HG03571 (cell line): ENCODE measurements around the gene OR2A1.
"Not testable (repeated sequence)": the region's sequence is repeated elsewhere in the genome, so short reads cannot be mapped to it uniquely, and the experiment has no call there.

ENCODE experiments used
- ATAC-seq: cut with Tn5 transposase; IDR thresholded peaks from one replicate; pipeline ENCODE4 v1.9.1; 2021; ENCODE audit not compliant: unreplicated experiment

The OR2A1 gene

DNA sequence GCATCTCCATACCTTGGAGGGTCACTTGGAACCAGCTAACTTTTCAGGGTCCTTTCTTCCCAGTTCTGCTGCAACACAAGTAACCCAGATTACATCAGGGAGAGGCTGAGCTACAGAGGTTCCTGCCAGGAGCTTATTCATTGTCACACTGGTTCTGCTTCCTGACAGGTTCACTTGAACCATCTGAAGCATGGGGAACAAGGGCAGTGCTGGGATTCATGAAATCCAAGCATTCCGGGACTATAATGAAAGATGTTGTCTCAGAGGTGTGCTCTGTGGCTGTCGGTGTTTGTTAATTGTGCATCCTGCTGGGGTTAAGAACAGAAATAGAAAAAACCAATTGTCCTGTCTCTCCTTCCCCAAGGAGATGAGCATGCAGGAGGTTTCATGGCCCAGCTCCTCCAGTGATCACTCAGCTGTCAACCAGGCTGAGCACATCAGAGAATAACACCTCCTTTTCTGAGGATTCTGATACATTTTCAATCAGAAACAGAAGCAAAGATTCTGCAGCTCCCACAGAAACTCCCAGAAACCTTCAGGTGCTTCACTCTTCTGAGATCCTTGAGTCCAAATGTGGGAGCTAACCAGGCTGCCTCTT is at the start of gene OR2A1:
OR2A1 (plus strand) TSS at position 548 of the 598 bp plus-strand sequence. CDS start 5,706 bp downstream, outside the sequence.
- ATAC-seq = not testable (repeated sequence)

GRCh38 chr7:144264692-144265091 is 47.5 kb upstream of the OR2A1 start, which contains the start of gene OR2A7:
TSS of gene OR2A7 (minus strand) at chr7:144264792. CDS start at chr7:144259628, 5,164 bp downstream.
- ATAC-seq = not testable (repeated sequence)

DNA sequence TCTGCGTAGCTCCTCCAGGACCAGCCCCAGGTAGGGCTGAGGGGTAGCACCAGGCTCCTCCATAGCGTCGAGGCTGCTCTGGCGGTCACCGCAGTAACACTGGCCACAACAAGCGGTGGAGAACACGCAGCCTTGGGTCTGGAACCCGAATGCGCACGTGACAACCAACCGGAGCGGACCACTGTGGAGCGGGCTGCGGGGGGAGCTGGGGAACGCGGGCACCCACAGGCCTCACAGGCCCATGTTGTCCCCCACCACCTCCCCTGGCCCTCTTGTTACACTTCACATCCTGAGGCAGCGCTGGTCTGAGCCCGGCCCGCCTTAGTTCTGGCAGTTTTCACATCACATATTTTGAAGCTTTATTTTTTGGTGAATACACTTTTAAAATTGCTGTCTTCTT is 43.0 kb upstream of the OR2A1 start, which contains the start of gene CTAGE8:
CTAGE8 (minus strand) TSS at position 101 of the 400 bp plus-strand sequence; CDS start at position 63, 38 bp downstream.
- ATAC-seq = not testable (repeated sequence)

- ATAC-seq = not testable (repeated sequence)
Measured at GRCh38 chr7:144275281-144275680, 36.9 kb upstream of the OR2A1 start.

DNA sequence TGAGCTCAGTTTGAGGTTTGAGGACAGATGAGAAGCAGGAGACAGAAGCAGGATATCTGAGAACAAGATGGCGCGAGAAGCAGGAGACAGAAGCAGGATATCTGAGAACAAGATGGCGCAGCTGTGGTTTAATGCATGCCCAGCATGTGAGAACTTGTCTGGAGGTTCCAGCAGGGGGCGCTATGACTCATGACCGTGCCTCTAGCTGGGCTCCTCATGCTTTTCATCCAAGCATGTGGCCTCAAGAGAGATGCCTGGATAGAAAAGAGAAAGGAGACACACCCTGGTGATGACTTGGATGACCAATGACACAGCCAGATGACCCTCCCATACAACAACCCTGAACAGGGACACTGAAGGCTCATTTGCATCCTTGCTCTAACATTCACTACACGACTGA is 32.2 kb upstream of the OR2A1 start:
- not testable (repeated sequence) for ATAC-seq

DNA sequence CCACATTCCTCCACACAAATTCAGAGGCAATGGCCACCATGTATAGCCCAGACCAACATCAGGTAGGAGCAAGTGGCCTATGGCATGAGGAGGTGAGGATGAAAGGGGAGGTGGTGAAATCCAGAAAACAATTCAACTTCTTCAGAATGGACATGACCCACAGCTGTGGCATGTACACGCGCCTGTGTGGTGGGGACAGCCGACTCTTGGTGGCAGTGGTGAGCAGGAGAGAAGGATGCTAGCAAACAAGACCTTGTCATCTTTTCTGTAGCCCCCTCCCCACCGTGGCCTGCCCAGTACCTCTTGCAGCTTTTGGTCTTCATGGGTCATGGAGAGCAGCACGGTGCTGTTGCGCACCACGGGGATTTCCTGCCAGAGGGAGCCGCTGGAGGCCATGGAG is 30.2 kb upstream of the OR2A1 start:
- not testable (repeated sequence) for ATAC-seq

GRCh38 chr7:144282490-144282889 is 29.7 kb upstream of the OR2A1 start:
- not testable (repeated sequence) for ATAC-seq

- ATAC-seq = not testable (repeated sequence)
Measured at GRCh38 chr7:144283716-144284115, 28.5 kb upstream of the OR2A1 start.

DNA sequence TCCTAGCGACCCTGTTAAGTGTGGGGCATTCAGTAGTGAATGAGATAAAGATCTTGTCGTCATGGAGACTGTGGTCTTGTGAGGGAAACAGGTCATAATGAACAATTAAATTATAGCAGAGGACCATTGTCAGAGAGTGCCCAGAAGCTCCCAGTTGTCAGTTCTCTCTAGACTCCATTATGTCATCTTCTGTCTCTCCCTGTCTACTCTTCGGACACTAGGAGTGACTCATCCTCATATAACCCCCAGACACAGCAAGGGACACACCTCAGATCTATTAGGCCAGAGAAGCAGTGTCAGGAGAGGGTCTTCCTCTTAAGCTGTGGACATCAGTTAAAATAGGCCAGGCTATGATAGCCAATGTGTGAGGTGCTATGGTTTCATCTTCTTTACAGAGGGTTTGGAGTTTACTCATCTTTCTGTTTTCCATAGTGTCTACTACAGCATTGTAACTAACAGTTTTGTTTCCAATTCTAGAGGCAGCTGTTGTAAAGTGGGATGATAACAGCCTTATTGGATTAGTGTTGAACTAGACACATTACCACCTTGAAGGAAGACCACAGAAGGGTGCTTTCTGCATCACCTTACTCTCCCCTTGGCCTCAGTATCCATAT is 24.9 kb upstream of the OR2A1 start:
- ATAC-seq = not testable (repeated sequence)

- not testable (repeated sequence) for ATAC-seq
Measured at GRCh38 chr7:144291607-144292006, 20.6 kb upstream of the OR2A1 start.

DNA sequence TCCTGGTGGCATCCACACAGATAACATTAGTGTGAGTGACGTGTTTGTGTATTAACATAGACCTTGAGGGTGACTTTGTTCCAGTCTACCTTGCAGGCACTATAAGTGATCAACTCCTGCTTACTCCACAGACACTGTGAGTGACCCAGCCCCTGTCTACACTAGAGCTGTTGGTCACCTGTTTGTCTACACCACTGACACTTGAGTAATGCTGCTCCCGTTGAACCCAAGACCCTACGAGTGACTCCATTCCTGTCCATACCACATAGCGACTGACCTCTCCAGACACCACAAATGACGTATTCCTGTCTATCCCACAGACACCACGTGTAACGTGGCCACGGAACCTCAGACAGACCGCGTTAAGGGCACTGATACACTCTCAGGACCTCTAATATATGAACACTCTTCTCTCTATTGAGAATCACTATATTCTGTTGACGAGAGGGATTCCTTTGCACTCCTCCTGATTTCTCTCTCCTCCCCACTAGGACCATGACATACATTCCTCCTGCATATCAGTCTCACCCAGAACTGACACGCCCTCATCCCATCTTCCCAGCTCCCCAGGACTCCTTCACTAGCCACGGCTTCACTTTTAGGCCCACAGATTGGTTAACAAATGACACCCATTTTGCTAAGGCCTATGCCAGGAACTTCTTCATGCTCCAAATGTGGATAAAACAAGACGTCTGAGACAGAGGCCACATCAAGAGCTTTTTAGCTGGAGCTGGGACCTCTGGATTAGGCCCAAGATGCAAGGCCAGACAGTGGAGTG is 19.6 kb upstream of the OR2A1 start:
- ATAC-seq = not testable (repeated sequence)

DNA sequence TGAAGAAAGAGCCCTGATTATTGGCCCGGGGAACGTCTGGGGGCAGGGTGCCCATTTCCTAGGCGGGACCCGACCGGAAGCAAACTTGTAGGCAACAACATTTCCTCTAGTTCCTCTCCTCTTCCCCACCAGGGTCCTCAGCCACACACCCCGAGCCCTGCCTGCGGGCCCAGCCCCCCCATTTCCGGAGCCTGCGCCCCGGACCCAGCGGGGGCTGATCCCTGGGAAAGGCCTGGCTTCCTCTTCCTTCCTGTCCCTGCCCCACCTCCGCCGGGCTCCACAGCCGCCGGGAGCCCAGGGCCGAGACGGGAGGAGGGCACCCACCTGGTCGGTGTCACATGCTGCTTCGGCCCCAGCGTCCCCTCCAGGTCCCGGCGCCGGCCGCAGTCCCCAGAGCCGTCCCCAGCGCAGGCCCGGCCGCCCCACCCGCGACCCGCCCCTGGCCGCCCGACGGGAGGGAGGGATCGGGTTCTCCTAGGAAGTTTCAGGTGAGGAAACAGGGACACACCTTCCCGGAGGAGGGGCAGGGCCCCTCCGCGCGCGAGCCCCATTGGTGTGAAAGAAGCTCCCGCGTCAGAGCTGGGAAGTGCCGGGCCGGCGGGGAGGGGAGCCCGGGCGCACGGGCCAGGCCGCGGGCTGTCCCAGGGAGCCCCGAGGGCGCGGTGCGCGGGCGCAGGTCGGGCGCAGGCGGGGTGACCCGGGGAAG is 18.3 kb upstream of the OR2A1 start:
- ATAC-seq = peak; percentile 73

- not testable (repeated sequence) for ATAC-seq
Measured at GRCh38 chr7:144302578-144303303, 9.5 kb upstream of the OR2A1 start.

- ATAC-seq = not testable (repeated sequence)
Measured at GRCh38 chr7:144303607-144304006, 8.6 kb upstream of the OR2A1 start.

DNA sequence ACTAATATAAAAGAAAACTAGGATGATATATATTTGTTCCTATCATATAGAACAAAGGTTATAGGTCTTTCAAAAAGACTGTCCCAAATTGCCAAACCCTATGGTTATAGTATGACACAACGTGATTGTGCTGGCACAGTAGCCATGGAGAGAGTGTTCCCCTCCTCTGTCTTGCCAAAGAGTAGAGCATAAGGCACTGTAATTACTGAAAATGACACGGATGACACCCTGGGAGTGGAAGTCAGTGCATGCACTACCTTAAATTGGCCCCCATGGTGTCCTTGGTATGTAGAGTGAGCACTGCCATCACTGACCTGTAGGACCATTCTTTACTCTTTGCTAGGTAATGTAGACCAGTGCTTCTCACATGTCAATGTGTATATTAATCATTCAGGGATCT is 7.1 kb upstream of the OR2A1 start:
- ATAC-seq = not testable (repeated sequence)

DNA sequence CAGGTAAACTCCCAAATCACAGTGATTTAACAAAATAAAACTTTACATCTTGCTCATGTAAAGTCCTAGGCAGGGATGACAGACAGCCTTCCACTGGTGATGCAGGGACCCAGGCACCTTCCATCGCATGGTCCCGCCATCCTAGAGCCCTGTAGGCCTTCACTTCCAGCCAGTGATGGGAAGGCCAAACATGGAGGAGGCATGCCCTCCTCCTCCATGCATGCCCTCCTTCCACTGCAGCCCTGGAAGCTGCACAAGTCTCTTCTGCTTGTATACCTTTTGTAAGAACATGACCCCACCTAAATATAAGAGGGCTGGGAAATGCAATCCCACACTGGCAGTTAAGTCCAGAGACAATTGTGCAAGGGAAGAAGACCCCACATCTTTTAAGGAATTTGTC is 2.5 kb upstream of the OR2A1 start:
- ATAC-seq = not testable (repeated sequence)

DNA sequence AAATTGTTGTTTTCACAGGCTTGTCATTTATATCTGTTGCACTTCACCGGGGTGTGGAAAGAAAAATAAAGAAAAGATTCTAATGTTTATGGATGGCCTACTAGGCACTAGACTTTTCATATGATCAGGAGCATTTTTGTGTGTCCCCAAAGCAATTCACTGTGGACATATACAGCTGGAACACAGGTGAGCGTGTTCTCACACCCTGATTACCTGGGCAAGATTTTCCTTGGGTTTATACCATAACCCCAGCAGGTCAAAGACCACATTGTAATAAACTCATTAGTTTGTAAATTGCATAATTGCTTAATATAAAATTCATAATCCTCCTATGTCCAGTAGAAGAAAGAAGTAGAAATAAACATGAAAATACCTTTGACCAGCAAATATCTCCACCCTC is 1.0 kb upstream of the OR2A1 start:
- ATAC-seq = not testable (repeated sequence)

GRCh38 chr7:144317537-144317936 is 5.3 kb downstream of the OR2A1 start:
- ATAC-seq = not testable (repeated sequence)

GRCh38 chr7:144319547-144319946 is 7.3 kb downstream of the OR2A1 start:
- not testable (repeated sequence) for ATAC-seq

DNA sequence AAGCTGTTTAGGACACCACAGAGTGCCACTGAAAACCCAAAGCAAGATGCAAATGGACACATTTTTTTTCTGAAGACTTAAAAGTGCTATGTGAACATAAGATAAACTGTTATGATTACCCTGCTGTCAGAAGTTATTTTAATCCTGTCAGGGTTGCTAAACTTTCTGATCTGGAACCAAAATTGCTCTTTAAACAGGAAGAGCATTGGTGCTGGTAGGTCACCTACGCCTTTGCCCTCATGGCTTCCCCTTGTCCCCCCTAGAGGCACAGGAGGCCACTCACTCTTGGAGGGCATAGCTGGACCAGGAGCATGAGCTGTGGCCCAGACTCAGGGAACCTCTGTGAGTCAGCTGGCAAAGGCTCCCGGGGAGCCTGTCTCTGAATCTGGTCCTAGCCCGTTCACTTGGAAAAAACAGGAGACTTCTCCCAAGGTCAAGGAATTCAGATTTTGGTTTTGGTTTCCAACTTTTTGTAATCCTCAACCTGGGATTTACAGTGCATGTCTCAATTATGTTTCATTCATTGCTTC is 9.5 kb downstream of the OR2A1 start:
- ATAC-seq = not testable (repeated sequence)
